Measurements from ENCODE around the gene ZNF892.

DNA sequence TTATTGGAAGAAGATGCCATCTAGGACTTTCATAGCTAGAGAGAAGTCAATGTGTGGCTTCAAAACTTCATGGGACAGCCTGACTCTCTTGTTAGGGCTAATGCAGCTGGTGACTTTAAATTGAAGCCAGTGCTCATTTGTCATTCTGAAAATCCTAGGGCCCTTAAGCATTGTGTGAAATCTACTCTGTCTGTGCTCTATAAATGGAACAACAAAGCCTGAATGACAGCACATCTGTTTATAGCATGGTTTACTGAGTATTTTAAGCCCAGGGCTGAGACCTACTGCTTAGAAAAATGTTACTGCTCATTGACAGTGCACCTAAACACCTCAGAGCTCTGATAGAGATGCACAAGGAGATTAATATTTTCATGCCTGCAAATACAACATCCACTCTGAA lies 30.8 kb downstream of the ZNF892 start:
- TF ChIP-seq, protein P1, sequence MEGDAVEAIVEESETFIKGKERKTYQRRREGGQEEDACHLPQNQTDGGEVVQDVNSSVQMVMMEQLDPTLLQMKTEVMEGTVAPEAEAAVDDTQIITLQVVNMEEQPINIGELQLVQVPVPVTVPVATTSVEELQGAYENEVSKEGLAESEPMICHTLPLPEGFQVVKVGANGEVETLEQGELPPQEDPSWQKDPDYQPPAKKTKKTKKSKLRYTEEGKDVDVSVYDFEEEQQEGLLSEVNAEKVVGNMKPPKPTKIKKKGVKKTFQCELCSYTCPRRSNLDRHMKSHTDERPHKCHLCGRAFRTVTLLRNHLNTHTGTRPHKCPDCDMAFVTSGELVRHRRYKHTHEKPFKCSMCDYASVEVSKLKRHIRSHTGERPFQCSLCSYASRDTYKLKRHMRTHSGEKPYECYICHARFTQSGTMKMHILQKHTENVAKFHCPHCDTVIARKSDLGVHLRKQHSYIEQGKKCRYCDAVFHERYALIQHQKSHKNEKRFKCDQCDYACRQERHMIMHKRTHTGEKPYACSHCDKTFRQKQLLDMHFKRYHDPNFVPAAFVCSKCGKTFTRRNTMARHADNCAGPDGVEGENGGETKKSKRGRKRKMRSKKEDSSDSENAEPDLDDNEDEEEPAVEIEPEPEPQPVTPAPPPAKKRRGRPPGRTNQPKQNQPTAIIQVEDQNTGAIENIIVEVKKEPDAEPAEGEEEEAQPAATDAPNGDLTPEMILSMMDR (IDR thresholded peaks at IDR 0.05) = no peak
- no peak for TF ChIP-seq POLR2AphosphoS5 (IDR thresholded peaks at IDR 0.05; ENCODE audit: insufficient read depth in 1 of 2, low read depth in 1 of 2)
